GM18858 (cell line): ENCODE results near the gene PRSS21.

Experiments
- ATAC-seq: cut with Tn5 transposase; IDR thresholded peaks from one replicate; pipeline ENCODE4 v1.9.1; 2021; ENCODE audit not compliant: unreplicated experiment

Gene PRSS21

GRCh38 chr16:2779978-2780898 lies 36.8 kb upstream of the PRSS21 start:
- ATAC-seq, result no peak

GRCh38 chr16:2782583-2783351 lies 34.3 kb upstream of the PRSS21 start:
- no peak for ATAC-seq

DNA sequence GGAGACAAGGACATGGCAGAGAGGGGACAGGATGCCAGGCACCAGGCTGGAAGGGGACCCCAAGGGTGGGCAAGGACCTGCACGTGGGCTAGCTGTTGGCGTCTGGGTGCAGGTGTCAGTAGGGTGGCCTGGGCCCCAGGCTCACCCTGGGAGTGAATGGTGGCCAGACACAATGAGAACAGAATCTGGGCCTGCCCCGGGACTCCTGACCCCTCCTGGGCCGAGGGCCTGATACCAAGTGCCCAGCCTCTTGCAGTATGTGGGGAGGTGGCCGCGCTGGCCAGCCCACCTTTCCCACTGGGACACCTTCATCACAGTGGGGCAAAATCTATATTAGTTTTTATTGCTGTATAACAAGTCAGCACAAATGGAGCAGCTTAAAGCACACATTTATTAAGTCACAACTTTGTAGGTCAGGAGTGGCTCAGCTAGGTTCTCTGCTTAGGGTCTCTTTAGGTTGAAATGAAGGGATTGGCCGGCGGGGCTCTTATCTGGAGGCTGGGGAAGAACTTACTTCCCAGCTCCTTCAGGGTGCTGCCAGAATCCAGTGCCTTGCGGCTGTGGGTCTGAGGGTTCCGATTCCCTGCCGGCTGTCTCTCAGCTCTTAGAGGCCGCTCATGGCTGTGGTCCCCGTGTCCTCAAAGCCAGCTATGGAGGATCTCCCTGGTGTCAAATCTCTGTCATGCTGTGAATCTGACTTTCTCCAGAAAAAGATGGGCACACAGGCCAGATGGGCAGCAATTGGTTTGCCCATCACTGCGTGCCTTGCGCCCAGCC lies 33.3 kb upstream of the PRSS21 start:
- ATAC-seq, result no peak

- ATAC-seq, result no peak
Observed at GRCh38 chr16:2784358-2785100, 32.5 kb upstream of the PRSS21 start.

DNA sequence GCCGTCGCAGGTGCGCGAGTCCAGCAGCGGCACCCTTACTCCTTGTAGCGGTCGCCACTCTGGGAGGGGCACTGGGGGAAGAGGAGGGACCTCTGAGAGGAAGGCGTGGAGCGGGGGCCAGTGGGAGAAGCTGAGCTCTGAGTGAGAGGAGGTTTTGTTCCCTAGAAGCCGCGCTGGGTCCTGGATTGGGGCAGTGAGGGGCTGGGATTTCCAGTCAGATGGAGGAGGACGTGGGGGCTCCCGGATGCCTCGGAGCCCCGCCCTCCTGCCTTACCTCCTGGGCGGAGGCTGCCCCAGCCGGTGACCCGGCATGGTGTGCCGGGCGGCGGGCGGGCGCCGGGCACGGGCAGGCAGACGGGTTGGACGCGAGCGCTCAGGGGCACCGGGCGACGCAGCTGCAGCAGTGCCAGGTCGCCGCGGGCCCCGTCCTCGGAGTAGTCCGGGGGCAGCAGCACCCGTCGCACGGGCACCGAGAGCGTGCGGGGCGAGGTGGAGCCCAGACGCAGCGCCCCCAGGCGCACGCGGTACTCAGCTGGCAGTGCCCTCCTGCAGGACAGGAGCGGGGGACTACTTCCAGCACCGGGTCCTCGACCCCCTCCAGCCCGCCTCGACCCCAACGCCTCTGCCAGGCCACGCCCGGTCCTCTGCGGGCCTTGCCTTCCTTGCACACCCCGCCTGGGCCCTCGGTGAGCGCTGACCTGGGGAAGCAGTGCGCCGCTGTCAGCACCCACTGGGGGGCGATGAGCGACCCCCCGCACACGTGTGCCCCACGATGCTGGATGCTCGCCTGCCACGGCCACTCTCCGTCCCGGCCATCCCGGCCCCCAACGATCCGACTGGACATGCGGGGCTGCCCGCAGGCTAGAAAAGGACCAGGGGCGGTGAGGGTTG lies 31.7 kb upstream of the PRSS21 start:
- no peak for ATAC-seq

- no peak for ATAC-seq
Observed at GRCh38 chr16:2786061-2786825, 30.8 kb upstream of the PRSS21 start.

DNA sequence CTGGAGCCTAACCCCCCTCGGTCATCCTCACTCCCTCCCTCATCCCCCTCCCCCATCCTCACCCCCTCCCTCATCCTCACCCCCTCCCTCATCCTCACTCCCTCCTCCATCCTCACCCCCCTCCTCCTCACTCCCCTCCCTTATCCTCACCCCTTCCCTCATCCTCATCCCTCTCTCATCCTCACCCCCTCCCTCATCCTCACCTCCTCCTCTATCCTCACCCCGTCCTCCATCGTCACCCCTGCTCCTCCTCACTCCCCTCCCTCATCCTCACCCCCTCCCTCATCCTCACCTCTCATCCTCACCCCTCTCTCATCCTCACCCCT lies 30.2 kb upstream of the PRSS21 start:
- ATAC-seq, result no peak

GRCh38 chr16:2787406-2787805 lies 29.6 kb upstream of the PRSS21 start, which contains the start of gene PRSS33:
Gene PRSS33, minus strand, starts transcription at chr16:2787560. Its CDS starts 1,013 bp downstream, at chr16:2786547.
- no peak for ATAC-seq

GRCh38 chr16:2787961-2788360 lies 29.1 kb upstream of the PRSS21 start:
- no peak for ATAC-seq

DNA sequence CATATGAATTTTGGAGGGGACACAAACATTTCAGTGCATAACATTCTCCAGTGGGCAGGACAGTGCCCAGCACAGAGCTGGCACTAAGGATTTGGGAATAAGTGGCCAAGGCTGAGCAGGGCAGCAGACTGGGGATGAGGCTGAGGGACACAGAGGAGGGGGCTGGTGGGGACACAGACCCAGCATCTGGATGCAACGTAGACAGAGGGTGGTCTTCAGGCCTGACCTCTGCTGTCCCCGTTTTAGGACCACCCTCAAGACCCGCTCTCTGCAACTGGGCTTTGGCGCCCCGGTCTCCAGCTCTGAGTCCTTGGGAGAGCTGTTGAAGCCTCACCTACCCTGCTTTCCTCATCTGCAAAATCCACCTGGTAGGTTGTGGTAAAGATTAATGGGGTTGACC lies 26.4 kb upstream of the PRSS21 start:
- no peak for ATAC-seq

GRCh38 chr16:2791174-2791573 lies 25.9 kb upstream of the PRSS21 start:
- no peak for ATAC-seq

GRCh38 chr16:2792940-2793339 lies 24.1 kb upstream of the PRSS21 start:
- ATAC-seq, result no peak

DNA sequence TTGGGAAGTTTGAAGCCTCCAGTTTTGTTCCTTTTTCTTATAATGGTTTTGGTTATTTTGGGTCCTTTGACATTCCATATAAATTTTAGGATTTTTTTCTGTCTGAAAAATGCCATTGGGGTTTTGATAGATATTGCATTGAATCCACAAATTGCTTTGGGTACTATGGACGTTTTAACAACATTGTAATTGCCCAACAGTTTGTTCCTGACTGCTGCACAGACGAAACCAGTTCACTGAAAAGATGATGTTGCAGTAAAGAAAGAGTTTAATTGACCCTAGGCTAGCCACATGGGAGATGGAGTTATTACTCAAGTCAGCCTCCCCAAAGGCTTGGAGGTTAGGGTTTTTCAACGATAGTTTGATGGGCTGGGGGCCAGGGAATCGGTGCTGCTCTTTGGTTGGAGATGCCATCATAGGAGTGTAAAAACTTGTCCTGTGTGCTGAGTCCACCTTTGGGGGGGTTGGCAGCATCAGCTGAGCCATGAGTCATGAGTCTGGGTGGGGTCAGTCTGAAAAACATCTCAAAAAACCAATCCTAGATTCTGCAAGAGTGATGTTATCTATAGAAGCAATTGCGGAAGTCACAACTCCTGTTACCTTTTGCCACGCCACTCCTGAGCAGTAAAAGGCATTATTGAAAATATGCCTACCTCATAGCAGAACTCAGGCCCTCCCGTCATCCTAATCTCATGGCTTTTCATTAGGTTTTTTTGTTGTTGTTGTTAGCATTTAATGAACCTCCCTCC lies 21.5 kb upstream of the PRSS21 start:
- ATAC-seq, result no peak

DNA sequence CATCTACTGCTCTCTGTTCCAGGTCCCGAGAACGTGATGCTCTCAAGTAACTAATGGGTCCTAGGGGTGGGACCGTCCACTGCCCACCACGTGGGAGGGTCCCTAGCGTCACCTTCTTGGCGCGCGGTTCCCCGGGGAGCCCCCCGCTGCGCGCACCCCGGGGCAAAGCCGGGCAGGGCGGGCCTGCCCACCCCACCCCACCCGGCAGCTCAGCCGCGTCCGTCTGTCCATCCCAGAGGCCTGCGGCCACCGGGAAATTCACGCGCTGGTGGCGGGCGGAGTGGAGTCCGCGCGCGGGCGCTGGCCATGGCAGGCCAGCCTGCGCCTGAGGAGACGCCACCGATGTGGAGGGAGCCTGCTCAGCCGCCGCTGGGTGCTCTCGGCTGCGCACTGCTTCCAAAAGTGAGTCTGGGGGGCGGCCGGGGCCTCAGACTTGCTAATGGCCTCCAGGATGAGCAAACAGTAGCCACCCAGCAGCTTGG lies 18.3 kb upstream of the PRSS21 start:
- no peak for ATAC-seq

- no peak for ATAC-seq
Observed at GRCh38 chr16:2799205-2799858, 17.7 kb upstream of the PRSS21 start.

DNA sequence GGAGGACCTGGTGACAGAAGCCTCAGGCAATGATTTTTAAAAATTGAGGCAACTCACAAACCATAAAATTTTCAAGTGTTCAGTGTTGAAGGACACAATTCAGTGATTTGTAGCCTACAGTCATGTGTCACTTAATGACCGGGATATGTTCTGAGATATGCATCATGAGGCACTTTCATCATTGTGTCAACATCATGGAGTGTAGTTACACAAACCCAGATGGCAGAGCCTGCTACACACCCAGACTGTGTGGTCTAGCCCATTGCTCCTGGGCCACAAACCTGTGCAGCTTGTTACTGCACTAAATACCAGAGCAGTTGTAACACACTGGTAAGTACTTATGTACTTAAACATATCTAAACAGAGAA lies 17.2 kb upstream of the PRSS21 start:
- ATAC-seq, result no peak

DNA sequence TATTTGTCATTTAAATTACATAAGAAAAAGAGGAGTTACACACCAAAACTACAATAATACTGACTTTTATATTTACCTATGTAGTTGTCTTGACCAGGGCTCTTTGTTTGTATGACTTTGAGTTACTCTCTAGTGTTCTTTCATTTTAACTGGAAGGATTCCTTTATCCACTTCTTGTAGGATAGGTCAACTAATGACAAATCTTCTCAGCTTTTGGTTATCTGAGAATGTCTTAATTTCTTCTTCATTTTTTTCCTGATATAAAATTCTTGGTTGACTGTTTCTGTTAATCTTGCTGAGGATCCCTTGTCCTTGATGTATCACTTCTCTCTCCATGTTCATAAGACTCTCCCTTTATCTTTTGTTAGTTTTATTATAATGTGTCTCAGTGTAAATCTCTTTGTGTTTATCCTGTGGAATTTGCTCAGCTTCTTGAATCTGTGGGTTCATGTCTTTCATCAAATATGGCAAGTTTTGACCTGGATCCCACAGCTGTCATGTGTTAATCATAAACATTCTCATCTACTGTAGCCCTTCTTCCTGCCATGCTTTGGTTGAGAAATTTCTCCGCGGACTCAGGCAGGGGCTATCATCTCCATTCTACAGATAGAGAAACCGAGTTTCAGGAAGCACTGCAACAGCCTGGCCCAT lies 13.4 kb upstream of the PRSS21 start:
- no peak for ATAC-seq
